K562 (cell line): Measurements from ENCODE around the gene EIF4E1B. TPM values are rescaled to one million over a fixed set of nuclear protein-coding genes. Genes with fewer than 3 reads are reported as not detected.

Experiments used
- C11orf30 ChIP-seq: fragments of 450-650 bp; IDR thresholded peaks from 2 replicates; pipeline ENCODE4 v1.6.1; 2016; ENCODE audit warnings: low read depth, mild to moderate bottlenecking
- CBFA2T2 ChIP-seq: fragments of 450-650 bp; conservative IDR thresholded peaks from 2 replicates; pipeline ENCODE4 v1.6.1; 2017; ENCODE audit warnings: mild to moderate bottlenecking
- E2F8 ChIP-seq: fragments of 450-650 bp; IDR thresholded peaks from 2 replicates; pipeline ENCODE4 v1.7.1; 2018; ENCODE audit warnings: mild to moderate bottlenecking, low read depth; ENCODE audit not compliant: partially characterized antibody
- ETV1 ChIP-seq: fragments of 450-650 bp; conservative IDR thresholded peaks from 2 replicates; pipeline ENCODE4 v1.6.1; 2016; ENCODE audit warnings: missing genetic modification characterization, control low read depth, low read depth, missing compliant biosample characterization
- FOSL1 ChIP-seq: fragments of 200-800 bp; sonication (Bioruptor generic); conservative IDR thresholded peaks from 2 replicates; pipeline ENCODE4 v1.6.1; 2016; ENCODE audit warnings: missing genetic modification characterization, missing compliant biosample characterization
- HDAC6 ChIP-seq: IDR thresholded peaks from 2 replicates; pipeline ENCODE4 v1.6.1; 2012; ENCODE audit warnings: low read depth, mild to moderate bottlenecking, control low read depth, inconsistent platforms, low read length, moderate library complexity
- KLF1 ChIP-seq: fragments of 450-650 bp; IDR thresholded peaks from 2 replicates; pipeline ENCODE4 v1.6.1; 2016; ENCODE audit warnings: missing genetic modification characterization, missing compliant biosample characterization
- PRMT5 ChIP-seq: sonication (generic); formaldehyde crosslinking; IDR thresholded peaks from 2 replicates; pipeline ENCODE4 v1.5.0; 2020; ENCODE audit warnings: missing genetic modification reagents
- RBM25 ChIP-seq: fragments of 200-400 bp; formaldehyde crosslinking; IDR thresholded peaks from 2 replicates; pipeline ENCODE4 v1.6.1; 2018; ENCODE audit warnings: low read length, low read depth, moderate library complexity; ENCODE audit not compliant: severe bottlenecking
- SRSF9 ChIP-seq: fragments of 200-400 bp; formaldehyde crosslinking; IDR thresholded peaks from 2 replicates; pipeline ENCODE4 v1.6.1; 2017; ENCODE audit warnings: low read depth, low read length, borderline replicate concordance
- TGIF2 ChIP-seq: sonication (generic); formaldehyde crosslinking; IDR thresholded peaks from 2 replicates; pipeline ENCODE4 v1.8.1; 2022; ENCODE audit warnings: mild to moderate bottlenecking, missing genetic modification reagents, moderate library complexity
- TSC22D4 ChIP-seq: fragments of 450-650 bp; IDR thresholded peaks from 2 replicates; pipeline ENCODE4 v1.6.1; 2016; ENCODE audit warnings: missing genetic modification characterization, missing biosample characterization, control low read depth
- UBTF ChIP-seq, 2 experiments: IDR thresholded peaks; 2 replicates each; pipeline ENCODE4 v1.6.1; 2012; ENCODE audit warnings: improper control_type of control experiment in 2 of 2, low read depth in 2 of 2, low read length in 2 of 2, borderline replicate concordance in 1 of 2
- ZFP30 ChIP-seq: fragments of 250-450 bp; sonication (Bioruptor Pico); IDR thresholded peaks from 2 replicates; pipeline ENCODE4 v1.8.0; 2022; ENCODE audit warnings: moderate library complexity, mild to moderate bottlenecking, inconsistent platforms, borderline replicate concordance
- polyA plus RNA-seq, 8 experiments: library from polyadenylated mRNA; depleted of rRNA in 4 of 8; stranded (reverse) in 5 of 8; unstranded in 3 of 8; fragments of >200 nt; fragmentation: Nextera tagmentation in 2 of 8; fragmentation: Illumina TruSeq in 1 of 8; extraction: Ambion mirVana in 2 of 8; extraction: Trizol in 1 of 8; gene quantifications; 2 replicates each; pipeline versions ENCODE4 v1.2.1 to v1.2.3, GENCODE V29; 2011 to 2014; ENCODE audit warnings: inconsistent platforms in 1 of 8, missing spikeins in 1 of 8
- total RNA-seq, 7 experiments: library from RNA; depleted of rRNA in 6 of 7; stranded (reverse); fragments of >200 nt in 6 of 7; fragmentation: Illumina TruSeq in 2 of 7; extraction: Trizol in 2 of 7; gene quantifications; 2 replicates each; pipeline versions ENCODE4 v1.2.1 to v1.2.3, GENCODE V29; 2011 to 2021; ENCODE audit warnings: low replicate concordance in 1 of 7
- TF ChIP-seq, protein P1 (sequence below): IDR thresholded peaks from 3 replicates; pipeline ENCODE4 v1.6.1; 2011; ENCODE audit warnings: borderline replicate concordance, mild to moderate bottlenecking; ENCODE audit not compliant: insufficient read length, insufficient read depth
- TF ChIP-seq, protein P2 (sequence below): fragments of 450-650 bp; conservative IDR thresholded peaks from 2 replicates; pipeline ENCODE4 v1.6.1; 2016; ENCODE audit warnings: missing genetic modification characterization, low read depth, mild to moderate bottlenecking, control low read depth, missing compliant biosample characterization
- TF ChIP-seq, protein P3 (sequence below): fragments of 250-450 bp; sonication (Bioruptor Pico); IDR thresholded peaks from 2 replicates; pipeline ENCODE4 v1.8.0; 2021; ENCODE audit warnings: borderline replicate concordance, mild to moderate bottlenecking, moderate library complexity; ENCODE audit not compliant: poor library complexity, severe bottlenecking

EIF4E1B gene
- total and polyA plus RNA-seq, 9 of the 15 experiments (the other 6 are each of a cell fraction or from before 2014, with no cell fraction given): not detected

GRCh38 chr5:176583076-176583475, 47.4 kb upstream of the EIF4E1B start (continued):
- TF ChIP-seq UBTF (IDR thresholded peaks at IDR 0.05; ENCODE audit: borderline replicate concordance in 1 of 2, low read depth in 2 of 2, low read length in 2 of 2): no peak
- no peak for TF ChIP-seq E2F8
- TF ChIP-seq RBM25: peak; percentile 52
- TF ChIP-seq PRMT5 (CRISPR knock-in tag): no peak
- TF ChIP-seq TGIF2 (CRISPR knock-in tag): no peak
- no peak for TF ChIP-seq HDAC6
- no peak for TF ChIP-seq ZFP30 (CRISPR knock-in tag)
- TF ChIP-seq FOSL1 (tag): no peak
- no peak for TF ChIP-seq CBFA2T2
- TF ChIP-seq, protein P1, sequence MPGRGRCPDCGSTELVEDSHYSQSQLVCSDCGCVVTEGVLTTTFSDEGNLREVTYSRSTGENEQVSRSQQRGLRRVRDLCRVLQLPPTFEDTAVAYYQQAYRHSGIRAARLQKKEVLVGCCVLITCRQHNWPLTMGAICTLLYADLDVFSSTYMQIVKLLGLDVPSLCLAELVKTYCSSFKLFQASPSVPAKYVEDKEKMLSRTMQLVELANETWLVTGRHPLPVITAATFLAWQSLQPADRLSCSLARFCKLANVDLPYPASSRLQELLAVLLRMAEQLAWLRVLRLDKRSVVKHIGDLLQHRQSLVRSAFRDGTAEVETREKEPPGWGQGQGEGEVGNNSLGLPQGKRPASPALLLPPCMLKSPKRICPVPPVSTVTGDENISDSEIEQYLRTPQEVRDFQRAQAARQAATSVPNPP: no peak
- TF ChIP-seq, protein P2, sequence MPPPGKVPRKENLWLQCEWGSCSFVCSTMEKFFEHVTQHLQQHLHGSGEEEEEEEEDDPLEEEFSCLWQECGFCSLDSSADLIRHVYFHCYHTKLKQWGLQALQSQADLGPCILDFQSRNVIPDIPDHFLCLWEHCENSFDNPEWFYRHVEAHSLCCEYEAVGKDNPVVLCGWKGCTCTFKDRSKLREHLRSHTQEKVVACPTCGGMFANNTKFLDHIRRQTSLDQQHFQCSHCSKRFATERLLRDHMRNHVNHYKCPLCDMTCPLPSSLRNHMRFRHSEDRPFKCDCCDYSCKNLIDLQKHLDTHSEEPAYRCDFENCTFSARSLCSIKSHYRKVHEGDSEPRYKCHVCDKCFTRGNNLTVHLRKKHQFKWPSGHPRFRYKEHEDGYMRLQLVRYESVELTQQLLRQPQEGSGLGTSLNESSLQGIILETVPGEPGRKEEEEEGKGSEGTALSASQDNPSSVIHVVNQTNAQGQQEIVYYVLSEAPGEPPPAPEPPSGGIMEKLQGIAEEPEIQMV: no peak
- no peak for TF ChIP-seq C11orf30
- no peak for TF ChIP-seq KLF1 (tag)
- TF ChIP-seq, protein P3, sequence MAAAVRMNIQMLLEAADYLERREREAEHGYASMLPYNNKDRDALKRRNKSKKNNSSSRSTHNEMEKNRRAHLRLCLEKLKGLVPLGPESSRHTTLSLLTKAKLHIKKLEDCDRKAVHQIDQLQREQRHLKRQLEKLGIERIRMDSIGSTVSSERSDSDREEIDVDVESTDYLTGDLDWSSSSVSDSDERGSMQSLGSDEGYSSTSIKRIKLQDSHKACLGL: no peak
- no peak for TF ChIP-seq ETV1 (tag)
- TF ChIP-seq TSC22D4 (tag): no peak
- TF ChIP-seq SRSF9: no peak
